ENCODE results near the gene DHRS9.

- TF ChIP-seq SMC3 (IDR thresholded peaks at IDR 0.05; ENCODE audit: low read depth, low read length), result no peak
- no peak for TF ChIP-seq USF2 (IDR thresholded peaks at IDR 0.05; ENCODE audit: low read depth, low read length)
- no peak for TF ChIP-seq CTCF (conservative IDR thresholded peaks at IDR 0.05; ENCODE audit: low read depth, low read length)
- no peak for TF ChIP-seq MAZ (IDR thresholded peaks at IDR 0.05; ENCODE audit: borderline replicate concordance, low read depth, low read length)
- TF ChIP-seq POLR2A (IDR thresholded peaks at IDR 0.05; ENCODE audit: low read depth, low read length), result no peak
- no peak for TF ChIP-seq CEBPB (IDR thresholded peaks at IDR 0.05; ENCODE audit: low read depth, low read length)
- no peak for TF ChIP-seq MAFK (IDR thresholded peaks at IDR 0.05; ENCODE audit: low read depth, low read length)
- TF ChIP-seq FOS (IDR thresholded peaks at IDR 0.05; ENCODE audit: low read depth, low read length), result no peak
- no peak for TF ChIP-seq MXI1 (IDR thresholded peaks at IDR 0.05; ENCODE audit: borderline replicate concordance, low read depth, low read length)
These were observed 26.3 kb downstream of the DHRS9 start for GRCh38 chr2:169095621-169096105.
